Cardiac ventricle fibroblast (primary cell): Measurements from ENCODE around the gene OR11H1. TPM values are rescaled to one million over a fixed set of nuclear protein-coding genes. Genes with fewer than 3 reads are reported as not detected.

Source experiments
- total RNA-seq: library from RNA; depleted of rRNA; stranded (reverse); fragments of >200 nt; gene quantifications from 2 replicates; pipeline ENCODE4 v1.2.3, GENCODE V29; 2015

OR11H1 gene, protein sequence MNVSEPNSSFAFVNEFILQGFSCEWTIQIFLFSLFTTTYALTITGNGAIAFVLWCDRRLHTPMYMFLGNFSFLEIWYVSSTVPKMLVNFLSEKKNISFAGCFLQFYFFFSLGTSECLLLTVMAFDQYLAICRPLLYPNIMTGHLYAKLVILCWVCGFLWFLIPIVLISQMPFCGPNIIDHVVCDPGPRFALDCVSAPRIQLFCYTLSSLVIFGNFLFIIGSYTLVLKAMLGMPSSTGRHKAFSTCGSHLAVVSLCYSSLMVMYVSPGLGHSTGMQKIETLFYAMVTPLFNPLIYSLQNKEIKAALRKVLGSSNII
- not detected in 2 replicates for total RNA-seq

DNA sequence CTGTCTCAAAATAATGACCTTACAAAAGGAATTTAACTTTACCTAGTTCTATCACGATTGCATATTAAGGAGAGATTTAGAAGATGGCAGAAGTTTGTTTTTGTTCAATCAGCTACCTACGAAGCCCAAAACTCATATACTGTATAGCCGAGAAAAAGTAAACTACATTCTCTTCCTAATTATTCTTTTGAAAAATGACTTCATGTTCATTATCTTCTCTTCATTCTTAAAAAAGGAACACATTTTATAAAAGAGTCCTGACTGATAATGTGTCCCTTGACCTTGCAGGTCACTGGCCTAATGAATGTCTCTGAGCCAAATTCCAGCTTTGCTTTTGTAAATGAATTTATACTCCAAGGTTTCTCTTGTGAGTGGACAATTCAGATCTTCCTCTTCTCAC is at the start of gene OR11H1:
OR11H1 (plus strand) TSS at position 301 of the 400 bp plus-strand sequence; CDS start at position 301, 0 bp downstream.

Other genes starting within 250 kb of the OR11H1 start
- gene POTEH, start 161.8 kb downstream of the OR11H1 start, total RNA-seq = not detected in 2 replicates